ENCODE data around the gene RASSF7. TPM values are rescaled to one million over a fixed set of nuclear protein-coding genes. Genes with fewer than 3 reads are reported as not detected.

Gene RASSF7
- total and polyA plus RNA-seq, 2 of the 8 experiments (the other 6 are each of a cell fraction or from before 2014, with no cell fraction given), result 22.3 to 43.9 TPM

- peaks cover 0 to 2% (median 0%) of the 10 kb centered on the region in 4 experiments; a peak in 3 of 7 replicates for H3K4me1 ChIP-seq (replicated peaks in 1 of 4; ENCODE audit: control insufficient read depth in 3 of 4, insufficient read depth in 4 of 4, low read length in 3 of 4)
- H2BK120ac ChIP-seq (replicated peaks; ENCODE audit: low read depth, low read length), result no peak overlapping the region
- H3K27ac ChIP-seq (ENCODE audit: low read depth, low read length), result no peak overlapping the region
- TF ChIP-seq SIRT6 (IDR thresholded peaks at IDR 0.05; ENCODE audit: low read length) (no peak), SIN3A (conservative IDR thresholded peaks at IDR 0.05 in 1 of 2, IDR thresholded peaks at IDR 0.05 in 1 of 2; ENCODE audit: low read depth in 1 of 2, low read length in 2 of 2) (no peak), CBX5 (IDR thresholded peaks at IDR 0.05; ENCODE audit: low read depth, low read length) (no peak)
- POLR2A ChIA-PET (ENCODE audit: partially characterized antibody), result interaction anchor here (1.0 to 1.3 kb wide), 2 partner anchors 9 kb away, joined by 4 read pairs; no protein-coding TSS in a partner anchor
- no peaks in the 10 kb centered on the region for H3K36me3 ChIP-seq (ENCODE audit: control insufficient read depth in 2 of 4, insufficient read depth in 4 of 4, low read length in 3 of 4)
- H2AK5ac ChIP-seq (ENCODE audit: low read depth, low read length), result no peak overlapping the region
- H2BK5ac ChIP-seq (ENCODE audit: low read depth, low read length), result no peak overlapping the region
- H2BK15ac ChIP-seq (ENCODE audit: low read length), result no peak overlapping the region
- WGBS, 2 experiments (ENCODE audit: extremely low coverage in 1 of 2, insufficient coverage in 1 of 2, insufficient read length in 1 of 2, insufficient replicate concordance in 2 of 2, low coverage in 1 of 2, low lambda C conversion rate in 2 of 2, missing lambda C conversion rate in 1 of 2), result 93% methylated on average over 11 of the region's 11 CpGs; no CpG with 5 or more reads in 1 of the 2 experiments
- no peaks in the 10 kb centered on the region for H3K79me2 ChIP-seq (ENCODE audit: control insufficient read depth in 1 of 2, insufficient read depth in 2 of 2, low read length in 2 of 2)
- no peak for FAIRE-seq
- no peak overlapping the region for H4K5ac ChIP-seq (ENCODE audit: insufficient read length, low read depth, low read length)
- no peak overlapping the region for H3K23ac ChIP-seq (ENCODE audit: insufficient read length)
- no peak overlapping the region for H3K18ac ChIP-seq (ENCODE audit: extremely low read depth, low read length)
- H3K23me2 ChIP-seq (ENCODE audit: low read depth, low read length), result no peaks in the 10 kb centered on the region
- no peak overlapping the region for H3K4me3 ChIP-seq (ENCODE audit: extremely low read depth in 1 of 4, insufficient read depth in 2 of 4, low read depth in 3 of 4, low read length in 4 of 4)
- no peak overlapping the region for H4K91ac ChIP-seq (replicated peaks; ENCODE audit: insufficient read length, low read length)
- H4K8ac ChIP-seq (ENCODE audit: extremely low read depth, insufficient read depth, low read length), result no peak overlapping the region
- H3K9ac ChIP-seq (replicated peaks in 1 of 4; ENCODE audit: extremely low read depth in 1 of 4, low read depth in 3 of 4, low read length in 3 of 4), result no peak overlapping the region
- H3K9me3 ChIP-seq (ENCODE audit: insufficient read depth in 2 of 2, low read depth in 1 of 2, low read length in 1 of 2), result no peaks in the 10 kb centered on the region
- DNase-seq (ENCODE audit: low read depth in 1 of 2, low spot score in 2 of 2), result no peak
- H3K79me1 ChIP-seq (ENCODE audit: low read depth, low read length), result no peaks in the 10 kb centered on the region
- no peak overlapping the region for H3K4me2 ChIP-seq (ENCODE audit: insufficient read depth in 1 of 2, low read depth in 2 of 2, low read length in 2 of 2)
- H3K14ac ChIP-seq (ENCODE audit: insufficient read length), result no peak overlapping the region
- CTCF ChIA-PET (ENCODE audit: partially characterized antibody), result interaction anchor here (0.8 to 1.2 kb wide), 2 partner anchors 51 to 219 kb away, joined by 3 read pairs; no protein-coding TSS in a partner anchor
- H3K4ac ChIP-seq (replicated peaks; ENCODE audit: insufficient read length, low read depth, low read length), result no peak overlapping the region
- no peak overlapping the region for H2AFZ ChIP-seq (ENCODE audit: low read length)
- no peaks in the 10 kb centered on the region for H4K20me1 ChIP-seq (replicated peaks in 1 of 2; ENCODE audit: control insufficient read depth in 1 of 2, insufficient read depth in 2 of 2, low read length in 2 of 2)
- no peak overlapping the region for H3K56ac ChIP-seq (replicated peaks; ENCODE audit: insufficient read length, low read depth, low read length)
- H3K27me3 ChIP-seq (replicated peaks in 1 of 4; ENCODE audit: control insufficient read depth in 3 of 4, extremely low read depth in 1 of 4, insufficient read depth in 3 of 4, low read length in 3 of 4), result no peaks in the 10 kb centered on the region
- H2BK20ac ChIP-seq (ENCODE audit: low read length), result no peak overlapping the region
- H2BK12ac ChIP-seq (ENCODE audit: low read depth, low read length), result no peak overlapping the region
Measured at GRCh38 chr11:545171-545570, 15.6 kb upstream of the RASSF7 start.
